Heart right ventricle (tissue), 16 donors: ENCODE data around the gene WASHC4. TPM values are rescaled to one million over a fixed set of nuclear protein-coding genes. Genes with fewer than 3 reads are reported as not detected.

Experiments used
- ATAC-seq, 8 donors: fragments of 200-7000 bp; cut with Tn5 transposase; one replicate each; pipeline ENCODE4 v1.9.1; 2020; ENCODE audit warnings: mild to moderate bottlenecking in 8 of 8, moderate library complexity in 8 of 8, moderate number of reproducible peaks in 1 of 8
- DNase-seq, 2 donors: peaks; one replicate each; pipeline ENCODE4 v3.0.0-alpha.2; 2020
- H3K27ac ChIP-seq, 10 donors: fragments of 200-600 bp; sonication (generic) in 2 of 10; one replicate each; pipeline versions ENCODE4 v1.5.0 to v1.8.0; 2020 to 2022; ENCODE audit warnings: mild to moderate bottlenecking in 3 of 10
- H3K27me3 ChIP-seq, 7 donors: fragments of 200-600 bp; one replicate each; pipeline ENCODE4 v1.8.0; 2021 to 2022; ENCODE audit warnings: mild to moderate bottlenecking in 2 of 7
- H3K36me3 ChIP-seq, 9 donors: fragments of 200-600 bp; sonication (generic) in 1 of 9; one replicate each; pipeline versions ENCODE4 v1.5.0 to v1.8.0; 2020 to 2022; ENCODE audit warnings: mild to moderate bottlenecking in 2 of 9
- H3K4me1 ChIP-seq, 9 donors: fragments of 200-600 bp; sonication (generic) in 1 of 9; one replicate each; pipeline versions ENCODE4 v1.5.0 to v1.8.0; 2020 to 2022; ENCODE audit warnings: mild to moderate bottlenecking in 4 of 9
- H3K4me3 ChIP-seq, 10 donors: fragments of 200-600 bp; sonication (generic) in 2 of 10; one replicate each; pipeline versions ENCODE4 v1.5.0 to v1.8.0; 2020 to 2022; ENCODE audit warnings: mild to moderate bottlenecking in 7 of 10, moderate library complexity in 2 of 10
- H3K9me3 ChIP-seq, 11 donors: fragments of 200-600 bp in 10 of 11; sonication (generic) in 2 of 11; one replicate each; pipeline versions ENCODE4 v1.5.0 to v1.8.0; 2013 to 2022; ENCODE audit warnings: mild to moderate bottlenecking in 2 of 11, control low read depth in 1 of 11, moderate library complexity in 1 of 11
- CTCF ChIP-seq, 9 donors: fragments of 200-600 bp; sonication (generic) in 2 of 9; IDR thresholded peaks; one replicate each; pipeline versions ENCODE4 v1.5.0 to v1.8.0; 2021 to 2022; ENCODE audit warnings: antibody characterized with exemption in 9 of 9, mild to moderate bottlenecking in 5 of 9, moderate library complexity in 1 of 9
- WGBS, 2 donors: extraction: QIAGEN DNeasy Blood & Tissue Kit; methylation state at CpG; one replicate each; pipeline ENCODE4 v1.1.7; 2013; ENCODE audit warnings: inconsistent platforms in 1 of 2; 5-methylcytosine and 5-hydroxymethylcytosine counted together
- intact Hi-C, 10 donors: fragments of 100-400 bp; cut with DNase I; formaldehyde crosslinking; loops; one replicate each; pipeline versions ENCODE4 v1.11.1 to v1.14.2; 2022
- polyA plus RNA-seq, 2 donors: library from polyadenylated mRNA; stranded (reverse); fragments of 200-250 nt; gene quantifications; one replicate each; pipeline ENCODE4 v1.2.3, GENCODE V29; 2013
- total RNA-seq, 10 donors: library from RNA; stranded (reverse); fragmentation: NEBNext Ultra II Directional in 3 of 10; extraction: Animal tissue kit (Norgen Biotek cat#: 25700) in 3 of 10; gene quantifications; one replicate each; pipeline versions ENCODE4 v1.2.1 to v1.2.4, GENCODE V29; 2021 to 2023
- donor health status: Arrhythmogenic right ventricular cardiomyopathy.
- donor health status: ischemic (EF 13 %, LVEDD 7.1; RV severe dilation, severe dysfunction).
- donor health status: healthy with polysubstance abuse.
- donor health status: DM: no; HTN: yes; CAD: no.
- donor health status: DM: no; HTN: no; CAD: no.
- donor health status: ischemic (EF 25% LVEDD 6.9; RV normal size, moderate dysfunction).
- donor health status: ischemic (EF 25% LVEDD 5.7; RV mildly dilated, moderate dysfunction).
- donor health status: healthy.
- donor health status: DM: yes; HTN: yes; CAD: no.
- donor health status: Ischemic cardiomyopathy.
- donor health status: ischemic (EF 35%, LVEDD 5.7; RV mildly dilated, moderate dysfunction).
- donor health status: nonischemic (EF 11% LVEDD 7.7; RV severe dilation, severe dysfunction).
- donor health status: DM: yes; HTN: yes; CAD: no.
- donor health status: PGD.
- donor health status: ischemic (EF 29% LVEDD 5.4; RV normal size, mild dysfunction).
- donor health status: nonischemic (EF 23%, LVEDD 6.1; RV moderate dilation, normal function).

The WASHC4 gene
- total and polyA plus RNA-seq, 12 donors = 7.2 to 31.8 (median 23.8) TPM

GRCh38 chr12:105110851-105111250, 3.3 kb downstream of the WASHC4 start:
- Histone ChIP-seq H3K4me1 (peaks cover 0 to 71% (median 43%) of the 10 kb centered on the region in 9 donors), H3K27me3 (peaks cover 0 to 6% (median 0%) of the 10 kb centered on the region in 7 donors), H3K27ac (peak overlapping the region in 1 of 10 donors; percentile 94), H3K4me3 (peak overlapping the region in 1 of 10 donors; percentile 73), H3K9me3 (no peaks in the 10 kb centered on the region), H3K36me3 (peaks cover 0 to 49% (median 18%) of the 10 kb centered on the region in 9 donors)
- intact Hi-C loops = loop anchor here in 1 of 10 donors (10.0 kb wide), 1 partner anchor 54 kb away; no protein-coding TSS in a partner anchor
- DNase-seq (no peak), ATAC-seq (no peak)
- TF ChIP-seq CTCF (IDR thresholded peaks at IDR 0.05) = no peak
- WGBS, 2 donors = 64 to 72% methylated on average over 4 of the region's 4 CpGs

GRCh38 chr12:105113094-105113493, 5.6 kb downstream of the WASHC4 start:
- no peak for ATAC-seq
- intact Hi-C loops = loop anchor here in 1 of 10 donors (10.0 kb wide), 1 partner anchor 52 kb away; no protein-coding TSS in a partner anchor
- Histone ChIP-seq H3K4me1 (peaks cover 0 to 62% (median 37%) of the 10 kb centered on the region in 9 donors), H3K27ac (no peak overlapping the region), H3K9me3 (no peaks in the 10 kb centered on the region), H3K4me3 (no peak overlapping the region), H3K36me3 (peaks cover 0 to 71% (median 37%) of the 10 kb centered on the region in 9 donors), H3K27me3 (no peaks in the 10 kb centered on the region)
- 80% methylated on average over 3 of the region's 3 CpGs for WGBS, 2 donors
- no peak for TF ChIP-seq CTCF (IDR thresholded peaks at IDR 0.05)
- DNase-seq = no peak

GRCh38 chr12:105116969-105117368, 9.4 kb downstream of the WASHC4 start:
- no peak overlapping the region for H3K4me3 ChIP-seq
- ATAC-seq (no peak), DNase-seq (no peak)
- H3K27ac ChIP-seq = no peak overlapping the region
- no peaks in the 10 kb centered on the region for H3K27me3 ChIP-seq
- 90 to 93% methylated on average over 1 of the region's 1 CpG for WGBS, 2 donors
- no peak for TF ChIP-seq CTCF (IDR thresholded peaks at IDR 0.05)
- H3K4me1 ChIP-seq = peaks cover 0 to 26% (median under 1%) of the 10 kb centered on the region in 9 donors
- H3K36me3 ChIP-seq = peaks cover 0 to 100% (median 48%) of the 10 kb centered on the region in 9 donors
- no peaks in the 10 kb centered on the region for H3K9me3 ChIP-seq
- intact Hi-C loops = loop anchor here in 1 of 10 donors (10.0 kb wide), 1 partner anchor 48 kb away; no protein-coding TSS in a partner anchor

- no peak overlapping the region for H3K4me3 ChIP-seq
- no peaks in the 10 kb centered on the region for H3K9me3 ChIP-seq
- no peak for TF ChIP-seq CTCF (IDR thresholded peaks at IDR 0.05)
- ATAC-seq (no peak), DNase-seq (no peak)
- 92 to 96% methylated on average over 2 of the region's 2 CpGs for WGBS, 2 donors
- no peaks in the 10 kb centered on the region for H3K27me3 ChIP-seq
- no peak overlapping the region for H3K27ac ChIP-seq
- peaks cover 0 to 100% (median 66%) of the 10 kb centered on the region in 9 donors for H3K36me3 ChIP-seq
- intact Hi-C loops = loop anchor here in 2 of 10 donors (10.0 kb wide), 1 partner anchor 54 kb away; no protein-coding TSS in a partner anchor
- H3K4me1 ChIP-seq = no peaks in the 10 kb centered on the region
Measured at GRCh38 chr12:105120551-105120950, 13.0 kb downstream of the WASHC4 start.
